B cell (primary cell): ENCODE results near the gene MAP4K1. TPM values are rescaled to one million over a fixed set of nuclear protein-coding genes. Genes with fewer than 3 reads are reported as not detected.
A peak's percentile ranks its signal among the peaks of the same experiment; 100 is the strongest.

Experiments
- ATAC-seq: fragments of 200-7000 bp; cut with Tn5 transposase; one replicate; pipeline ENCODE4 v1.10.0; 2021; ENCODE audit warnings: low read depth, mild to moderate bottlenecking, moderate number of reproducible peaks, moderate library complexity
- CTCF ChIA-PET: fragments of 350-600 bp; sonication (Branson Sonifier 250); formaldehyde crosslinking; loops from one replicate; lab custom pipeline; 2021; ENCODE audit warnings: antibody characterized with exemption, inconsistent platforms; lab: Charles Lee
- POLR2A ChIA-PET: fragments of 350-600 bp; sonication (Branson Sonifier 250); formaldehyde crosslinking; loops from one replicate; lab custom pipeline; 2021; ENCODE audit warnings: antibody characterized with exemption; lab: Charles Lee
- DNase-seq: peaks from one replicate; pipeline ENCODE4 v3.0.0; 2013
- H2AFZ ChIP-seq: 2 replicates; pipeline ENCODE4 v1.6.1; 2012; ENCODE audit warnings: mild to moderate bottlenecking, low read depth, low read length; ENCODE audit not compliant: insufficient read depth, poor library complexity, severe bottlenecking
- H3K27ac ChIP-seq, 2 donors: 1 replicate in 1 of 2; 2 replicates in 1 of 2; pipeline ENCODE4 v1.5.1; 2012 to 2013; ENCODE audit warnings: low read length in 2 of 2, mild to moderate bottlenecking in 2 of 2, moderate library complexity in 1 of 2
- H3K27me3 ChIP-seq, 4 experiments: fragments of 200-600 bp in 1 of 4; sonication (generic) in 1 of 4; replicated peaks in 1 of 4; 1 replicate in 2 of 4; 2 replicates in 2 of 4; pipeline versions ENCODE4 v1.6.1 to v1.7.0; 2013 to 2016; ENCODE audit warnings: low read length in 3 of 4, mild to moderate bottlenecking in 2 of 4, mixed read lengths in 1 of 4, moderate library complexity in 1 of 4; ENCODE audit not compliant: insufficient read depth in 4 of 4, control insufficient read depth in 3 of 4; ENCODE audit errors: control extremely low read depth in 1 of 4
- H3K36me3 ChIP-seq, 2 experiments: replicated peaks in 1 of 2; 1 replicate in 1 of 2; 2 replicates in 1 of 2; pipeline versions ENCODE4 v1.6.1 to v1.7.1; 2013; ENCODE audit warnings: low read length in 1 of 2; ENCODE audit not compliant: insufficient read depth in 2 of 2, control insufficient read depth in 1 of 2; ENCODE audit errors: control extremely low read depth in 1 of 2, extremely low read depth in 1 of 2
- H3K4me1 ChIP-seq, 2 donors: fragments of 200-600 bp in 1 of 2; sonication (generic) in 1 of 2; 1 replicate in 1 of 2; 2 replicates in 1 of 2; pipeline versions ENCODE4 v1.5.1 to v1.6.1; 2013 to 2017; ENCODE audit warnings: low read length in 2 of 2; ENCODE audit not compliant: control insufficient read depth in 2 of 2, insufficient read depth in 2 of 2
- H3K4me2 ChIP-seq: replicated peaks from 2 replicates; pipeline ENCODE3; 2012; ENCODE audit warnings: mild to moderate bottlenecking, low read depth, low read length; ENCODE audit not compliant: poor library complexity, severe bottlenecking
- H3K4me3 ChIP-seq, 5 experiments: fragments of 200-600 bp in 1 of 5; sonication (generic) in 1 of 5; 1 replicate in 3 of 5; 2 replicates in 2 of 5; pipeline versions ENCODE4 v1.5.1 to v1.7.0; 2011 to 2016; ENCODE audit warnings: low read length in 4 of 5, mild to moderate bottlenecking in 4 of 5, low read depth in 2 of 5, control low read depth in 1 of 5, moderate library complexity in 1 of 5; ENCODE audit not compliant: insufficient read depth in 1 of 5; ENCODE audit errors: control extremely low read depth in 1 of 5, extremely low read depth in 1 of 5
- H3K79me2 ChIP-seq: fragments of 200-600 bp; sonication (generic); one replicate; pipeline ENCODE4 v1.6.0; 2016; ENCODE audit warnings: low read length; ENCODE audit not compliant: control insufficient read depth, insufficient read depth
- H3K9ac ChIP-seq: fragments of 200-600 bp; sonication (generic); 2 replicates; pipeline ENCODE4 v1.6.1; 2017; ENCODE audit warnings: mild to moderate bottlenecking, low read length, moderate library complexity
- H3K9me3 ChIP-seq, 3 donors: one replicate each; pipeline versions ENCODE4 v1.6.1 to v1.7.1; 2013; ENCODE audit warnings: low read length in 2 of 3; ENCODE audit not compliant: control insufficient read depth in 2 of 3, insufficient read depth in 1 of 3; ENCODE audit errors: control extremely low read depth in 1 of 3
- H4K20me1 ChIP-seq: 2 replicates; pipeline ENCODE4 v1.6.0; 2012; ENCODE audit warnings: mild to moderate bottlenecking, low read length; ENCODE audit not compliant: insufficient read depth, control insufficient read depth, poor library complexity, severe bottlenecking
- H3K27ac Mint-ChIP-seq: one replicate; pipeline ENCODE4 v1.8.0; 2021; ENCODE audit warnings: mixed read lengths
- H3K27me3 Mint-ChIP-seq: one replicate; pipeline ENCODE4 v1.8.0; 2021; ENCODE audit warnings: mixed read lengths
- H3K4me1 Mint-ChIP-seq: one replicate; pipeline ENCODE4 v1.8.0; 2021; ENCODE audit warnings: mixed read lengths
- H3K4me3 Mint-ChIP-seq: one replicate; pipeline ENCODE4 v1.8.0; 2021; ENCODE audit warnings: mixed read lengths
- H3K9me3 Mint-ChIP-seq: one replicate; pipeline ENCODE4 v1.8.0; 2022; ENCODE audit warnings: mixed read lengths; ENCODE audit not compliant: insufficient read depth
- CTCF ChIP-seq: fragments of 200-600 bp; IDR thresholded peaks from one replicate; pipeline ENCODE4 v1.8.0; 2022; ENCODE audit warnings: antibody characterized with exemption, mild to moderate bottlenecking
- EZH2 ChIP-seq: IDR thresholded peaks from 2 replicates; pipeline ENCODE4 v1.6.1; 2012; ENCODE audit warnings: borderline replicate concordance, low read depth, mild to moderate bottlenecking, moderate library complexity, low read length; ENCODE audit not compliant: insufficient read depth, poor library complexity, severe bottlenecking
- WGBS: methylation state at CpG from one replicate; pipeline ENCODE4 v1.1.5; 2013; ENCODE audit warnings: missing lambda C conversion rate; ENCODE audit not compliant: insufficient coverage; 5-methylcytosine and 5-hydroxymethylcytosine counted together
- intact Hi-C: fragments of 100-400 bp; cut with micrococcal nuclease; formaldehyde crosslinking; loops from one replicate; pipeline ENCODE4 v1.10.0; 2022
- polyA plus RNA-seq: library from polyadenylated mRNA; depleted of rRNA; stranded (reverse); fragments of >200 nt; gene quantifications from 2 replicates; pipeline ENCODE4 v1.2.3, GENCODE V29; 2012
- total RNA-seq, 2 donors: library from RNA; stranded (reverse); fragments of 120-200 nt in 1 of 2; gene quantifications; 1 replicate in 1 of 2; 2 replicates in 1 of 2; pipeline versions ENCODE4 v1.2.3 to v1.2.4, GENCODE V29; 2013 to 2022

Gene MAP4K1
- total and polyA plus RNA-seq, 2 donors (not counting 1 experiment from before 2014, with no cell fraction given), result 291 to 415 TPM

DNA sequence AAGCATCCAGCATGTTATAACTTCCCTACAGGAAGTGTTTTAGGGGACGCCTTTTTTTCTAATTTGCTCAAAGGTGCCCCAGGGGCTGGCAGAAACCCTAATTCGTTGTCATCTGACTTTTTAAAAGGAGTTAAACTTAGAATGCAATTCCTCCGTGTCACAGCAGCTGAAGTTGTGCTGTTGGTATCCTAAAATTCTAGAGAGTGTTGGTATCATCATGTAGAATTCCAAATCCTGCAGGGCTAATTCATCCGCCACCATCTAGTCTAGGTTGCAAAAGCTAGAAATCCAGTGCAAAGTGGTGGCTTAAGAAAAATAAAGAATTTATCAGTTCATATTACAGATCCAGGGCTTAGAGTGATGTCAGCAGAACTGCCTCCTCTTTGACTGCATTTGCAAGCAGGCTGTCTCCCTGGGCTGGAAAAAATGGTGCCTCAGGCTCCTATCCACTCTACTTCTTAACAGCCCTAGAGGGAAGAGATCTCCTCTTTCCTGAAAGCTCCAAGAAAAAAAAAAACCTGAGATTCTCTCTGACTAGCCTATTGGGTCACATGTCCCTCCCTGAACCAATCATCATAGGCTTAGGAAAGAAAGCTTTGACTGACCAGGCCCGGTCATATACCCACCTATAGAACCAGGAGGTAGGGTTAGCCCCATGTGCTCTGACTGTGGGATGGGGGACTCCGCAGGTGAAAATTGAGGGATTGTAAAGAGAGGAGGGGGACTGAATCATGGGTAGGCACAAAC is 73.0 kb downstream of the MAP4K1 start:
- TF ChIP-seq CTCF (peak; percentile 39), EZH2 (no peak)
- peaks cover 21% of the 10 kb centered on the region for H3K4me1 Mint-ChIP-seq
- Histone ChIP-seq H3K36me3 (no peaks in the 10 kb centered on the region), H3K9me3 (no peaks in the 10 kb centered on the region), H3K4me2 (peak overlapping the region; percentile 50), H3K4me3 (peak overlapping the region in 1 of 5 experiments; percentile 38), H3K79me2 (no peaks in the 10 kb centered on the region), H3K27ac (no peak overlapping the region), H4K20me1 (no peaks in the 10 kb centered on the region), H3K4me1 (peaks cover 14 to 27% of the 10 kb centered on the region in 2 donors), H3K9ac (no peak overlapping the region), H3K27me3 (peaks cover 0 to 4% (median 0%) of the 10 kb centered on the region in 4 experiments), H2AFZ (peak overlapping the region; percentile 29)
- 39% methylated on average over 3 of the region's 6 CpGs for WGBS
- no peaks in the 10 kb centered on the region for H3K9me3 Mint-ChIP-seq
- ChIA-PET POLR2A (interaction anchor here (0.6 to 1.1 kb wide), 2 partner anchors 54 to 73 kb away, joined by 3 to 5 read pairs; partner anchors contain the start of gene MAP4K1), CTCF (interaction anchor here (0.6 to 4.5 kb wide), 20 partner anchors 12 to 1421 kb away, joined by 3 to 102 read pairs (median 5); partner anchors contain the start of genes EIF3K, FAM98C, MAP4K1 and MRPS12)
- H3K27me3 Mint-ChIP-seq, result no peaks in the 10 kb centered on the region
- DNase-seq, result no peak
- no peak overlapping the region for H3K4me3 Mint-ChIP-seq
- H3K27ac Mint-ChIP-seq, result peak overlapping the region; percentile 27
- ATAC-seq, result no peak
- intact Hi-C loops, result loop anchor here (1.0 kb wide), 3 partner anchors 15 to 386 kb away; partner anchors contain the start of genes MAP4K1, MRPS12 and SARS2
